Measurements from ENCODE around the gene SPATS2L. TPM values are rescaled to one million over a fixed set of nuclear protein-coding genes. Genes with fewer than 3 reads are reported as not detected.

SPATS2L gene
- total and polyA plus RNA-seq, 8 donors, result 36.8 to 245 (median 80.7) TPM

DNA sequence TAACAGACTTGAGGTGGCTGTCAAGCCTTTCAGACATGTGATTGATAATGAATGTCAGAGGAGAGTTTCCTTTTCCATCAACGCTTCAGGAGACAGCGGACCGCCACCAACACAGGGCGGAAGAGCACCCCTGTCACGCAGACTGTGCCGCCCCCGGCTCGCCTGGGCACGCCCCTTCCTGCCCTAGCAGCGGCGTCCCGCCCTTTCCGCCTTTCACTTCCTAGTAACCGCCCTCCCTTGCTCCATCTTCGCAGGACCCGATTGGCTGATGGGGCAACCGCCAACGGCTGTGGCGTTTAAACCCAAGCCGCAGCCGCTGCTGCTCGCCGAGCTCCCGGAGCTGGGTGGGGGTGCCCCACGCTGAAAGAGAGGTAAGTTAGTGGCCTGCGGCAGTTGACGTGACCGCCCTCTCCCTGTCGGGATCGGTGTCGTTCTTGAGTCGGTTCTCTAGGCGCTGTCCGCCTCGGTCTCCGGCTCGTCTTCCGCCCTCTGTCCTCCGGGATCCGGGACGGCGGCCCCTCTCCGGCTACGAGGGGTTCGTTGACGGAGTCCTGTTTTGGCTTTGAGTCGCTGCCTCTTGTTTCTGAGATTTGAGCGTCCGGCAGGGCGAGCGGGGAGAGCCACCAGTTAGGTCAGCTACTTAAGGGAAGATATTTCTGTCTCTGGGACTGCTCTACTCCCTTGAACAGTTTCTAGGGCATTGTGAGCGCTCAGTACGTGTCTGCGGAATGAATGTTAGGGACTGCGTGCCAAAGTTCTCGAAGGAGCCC is 219.6 kb downstream of the SPATS2L start, which contains the start of gene SGO2:
Gene SGO2 (plus strand): TSS at position 326 of the 770 bp plus-strand sequence. CDS start 6,769 bp downstream, outside the sequence.
- peak; percentile 94 to 98 for DNase-seq
- TF ChIP-seq CTCF (IDR thresholded peaks at IDR 0.05) (no peak), EP300 (IDR thresholded peaks at IDR 0.05) (no peak), POLR2AphosphoS5 (IDR thresholded peaks at IDR 0.05) (peak; percentile 72 to 95 (median 83))
- 0 to 1% (median 1%) methylated on average over 36 to 56 of the region's 56 CpGs for WGBS, 5 donors
- intact Hi-C loops (cut with DNase I; ENCODE audit: low total_unique reads), result no loop called here
- peaks cover 0 to 11% (median 0%) of the 10 kb centered on the region in 3 donors for H3K27me3 ChIP-seq
- no peaks in the 10 kb centered on the region for H3K9me3 ChIP-seq
- H3K4me1 ChIP-seq, result peaks cover 6 to 11% (median 10%) of the 10 kb centered on the region in 4 donors
- peak within 1 kb of the TSS; percentile 69 to 98 (median 88) for H3K4me3 ChIP-seq
- H3K27ac ChIP-seq, result peak within 1 kb of the TSS; percentile 28 to 80 (median 68)
- H3K36me3 ChIP-seq, result no peaks in the 10 kb centered on the region

GRCh38 chr2:200528228-200528627 is 221.7 kb downstream of the SPATS2L start:
- TF ChIP-seq POLR2A (IDR thresholded peaks at IDR 0.05), result no peak
- no peak for DNase-seq
- Histone ChIP-seq H3K27ac (no peak overlapping the region), H3K36me3 (no peaks in the 10 kb centered on the region), H3K27me3 (peaks cover 0 to 4% (median 0%) of the 10 kb centered on the region in 3 donors), H3K4me3 (no peak overlapping the region), H3K9me3 (no peaks in the 10 kb centered on the region), H3K4me1 (peaks cover 6 to 11% (median 10%) of the 10 kb centered on the region in 4 donors)
- intact Hi-C loops (cut with DNase I; ENCODE audit: low total_unique reads), result no loop called here
- 65 to 89% (median 85%) methylated on average over 2 to 3 of the region's 3 CpGs for WGBS, 5 donors

Small RNAs within 50 kb of the gene (small RNA-seq; reads per million reads assigned to genes)
- gene RNY4P34, result 0 to 0.69 (median 0.08) reads per million in 4 donors

Other genes with a start within 250 kb of the SPATS2L start
- gene KCTD18, start 203.4 kb downstream of the SPATS2L start, total RNA-seq, result 10 to 100 TPM in 4 of 5 donors, 1 to 10 TPM in 1; 1.2 to 22.9 (median 15.4) TPM
- 10 to 100 TPM in 2 of 3 donors, 1 to 10 TPM in 1; 7.2 to 17.9 (median 10.6) TPM for gene KCTD18, start 203.4 kb downstream of the SPATS2L start, polyA plus RNA-seq
- 1 to 10 TPM in 4 of 5 donors, under 1 TPM in 1; 0.58 to 6.7 (median 3.7) TPM for gene SGO2, start 219.5 kb downstream of the SPATS2L start, total RNA-seq
- 1 to 10 TPM in 2 of 3 donors, under 1 TPM in 1; 0.92 to 1.3 (median 1.1) TPM for gene SGO2, start 219.5 kb downstream of the SPATS2L start, polyA plus RNA-seq